Ecto neural progenitor cell (in vitro differentiated cells): ENCODE measurements around the gene CCSER1.
"Not testable (repeated sequence)": the region's sequence is repeated elsewhere in the genome, so short reads cannot be mapped to it uniquely, and the experiment has no call there.

Source experiments
- DNase-seq: peaks from one replicate; pipeline ENCODE4 v3.0.0-alpha.2; 2018; ENCODE audit warnings: low spot score

Gene CCSER1

GRCh38 chr4:90445380-90445779 lies 318.2 kb downstream of the CCSER1 start:
- no peak for DNase-seq

GRCh38 chr4:90449626-90450025 lies 322.4 kb downstream of the CCSER1 start:
- no peak for DNase-seq

GRCh38 chr4:90456891-90457290 lies 329.7 kb downstream of the CCSER1 start:
- no peak for DNase-seq

- DNase-seq = no peak
These were observed 330.6 kb downstream of the CCSER1 start for GRCh38 chr4:90457817-90458216.

- no peak for DNase-seq
These were observed 331.4 kb downstream of the CCSER1 start for GRCh38 chr4:90458576-90458975.

- no peak for DNase-seq
These were observed 347.3 kb downstream of the CCSER1 start for GRCh38 chr4:90474484-90474883.

GRCh38 chr4:90476019-90476418 lies 348.8 kb downstream of the CCSER1 start:
- no peak for DNase-seq

- no peak for DNase-seq
These were observed 349.4 kb downstream of the CCSER1 start for GRCh38 chr4:90476586-90476985.

GRCh38 chr4:90484894-90485293 lies 357.7 kb downstream of the CCSER1 start:
- DNase-seq = not testable (repeated sequence)

- DNase-seq = no peak
These were observed 359.2 kb downstream of the CCSER1 start for GRCh38 chr4:90486346-90486745.

GRCh38 chr4:90495211-90495610 lies 368.0 kb downstream of the CCSER1 start:
- DNase-seq = no peak

- no peak for DNase-seq
These were observed 368.7 kb downstream of the CCSER1 start for GRCh38 chr4:90495936-90496335.

GRCh38 chr4:90498175-90498574 lies 371.0 kb downstream of the CCSER1 start:
- DNase-seq = no peak

GRCh38 chr4:90503677-90504076 lies 376.5 kb downstream of the CCSER1 start:
- DNase-seq = no peak

GRCh38 chr4:90515191-90515590 lies 388.0 kb downstream of the CCSER1 start:
- DNase-seq = no peak

GRCh38 chr4:90528551-90528950 lies 401.4 kb downstream of the CCSER1 start:
- DNase-seq = no peak

GRCh38 chr4:90536408-90536807 lies 409.2 kb downstream of the CCSER1 start:
- no peak for DNase-seq

GRCh38 chr4:90537491-90537890 lies 410.3 kb downstream of the CCSER1 start:
- no peak for DNase-seq

GRCh38 chr4:90540536-90540935 lies 413.3 kb downstream of the CCSER1 start:
- no peak for DNase-seq

GRCh38 chr4:90542216-90542615 lies 415.0 kb downstream of the CCSER1 start:
- no peak for DNase-seq

GRCh38 chr4:90543419-90544170 lies 416.4 kb downstream of the CCSER1 start:
- no peak for DNase-seq

GRCh38 chr4:90544532-90545045 lies 417.4 kb downstream of the CCSER1 start:
- no peak for DNase-seq

GRCh38 chr4:90545380-90545779 lies 418.2 kb downstream of the CCSER1 start:
- no peak for DNase-seq

- no peak for DNase-seq
These were observed 418.9 kb downstream of the CCSER1 start for GRCh38 chr4:90546114-90546513.
